ENCODE measurements around the gene VAT1L. TPM values are rescaled to one million over a fixed set of nuclear protein-coding genes. Genes with fewer than 3 reads are reported as not detected.

Gene VAT1L, protein sequence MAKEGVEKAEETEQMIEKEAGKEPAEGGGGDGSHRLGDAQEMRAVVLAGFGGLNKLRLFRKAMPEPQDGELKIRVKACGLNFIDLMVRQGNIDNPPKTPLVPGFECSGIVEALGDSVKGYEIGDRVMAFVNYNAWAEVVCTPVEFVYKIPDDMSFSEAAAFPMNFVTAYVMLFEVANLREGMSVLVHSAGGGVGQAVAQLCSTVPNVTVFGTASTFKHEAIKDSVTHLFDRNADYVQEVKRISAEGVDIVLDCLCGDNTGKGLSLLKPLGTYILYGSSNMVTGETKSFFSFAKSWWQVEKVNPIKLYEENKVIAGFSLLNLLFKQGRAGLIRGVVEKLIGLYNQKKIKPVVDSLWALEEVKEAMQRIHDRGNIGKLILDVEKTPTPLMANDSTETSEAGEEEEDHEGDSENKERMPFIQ
- total RNA-seq, result under 1 TPM in 1 of 2 donors, not detected in 1; 0.07 TPM

DNA sequence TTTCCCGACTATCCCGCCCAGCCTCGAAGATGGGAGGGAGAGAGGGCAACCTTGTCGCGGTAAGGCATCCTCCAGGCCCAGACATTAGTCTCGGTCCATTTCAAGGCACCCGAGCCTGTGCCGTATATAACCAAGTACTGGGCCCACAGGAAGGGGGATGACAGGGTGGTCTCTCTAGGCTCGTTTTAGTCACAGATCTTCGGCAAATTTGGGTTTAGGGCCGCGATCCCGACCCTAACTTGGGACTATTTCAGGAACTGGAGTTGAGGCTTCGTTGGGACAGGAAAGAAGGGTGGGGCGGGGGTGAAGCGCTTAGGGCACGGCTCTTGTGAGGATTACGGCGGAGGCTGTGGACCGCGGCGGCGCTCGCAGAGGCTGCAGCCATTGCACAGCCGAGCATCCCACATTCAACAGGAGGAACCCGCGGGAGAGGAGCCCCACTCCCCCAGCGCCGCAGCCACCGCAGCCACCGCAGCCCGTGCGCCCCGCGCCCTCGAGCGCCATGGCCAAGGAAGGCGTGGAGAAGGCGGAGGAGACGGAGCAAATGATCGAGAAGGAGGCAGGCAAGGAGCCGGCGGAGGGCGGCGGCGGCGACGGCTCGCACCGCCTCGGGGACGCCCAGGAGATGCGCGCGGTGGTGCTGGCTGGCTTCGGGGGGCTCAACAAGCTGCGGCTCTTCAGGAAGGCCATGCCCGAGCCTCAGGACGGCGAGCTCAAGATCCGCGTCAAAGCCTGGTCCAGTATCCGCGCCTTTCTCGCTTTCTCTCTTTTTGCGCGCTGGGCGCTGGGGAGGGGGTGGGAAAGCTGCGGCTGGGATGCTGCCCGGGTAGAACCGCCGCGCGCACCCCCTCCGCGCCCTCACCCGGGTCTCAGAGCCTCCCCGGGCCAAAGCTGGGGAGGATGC lies at the start of gene VAT1L:
VAT1L (plus strand) TSS at position 384 of the 904 bp plus-strand sequence; CDS start at position 503, 119 bp downstream.
- H3K9me3 Mint-ChIP-seq, result no peaks in the 10 kb centered on the region
- ATAC-seq (replicated peaks in 1 of 2) (peak; percentile 71 to 84), DNase-seq (peak; percentile 24 to 29)
- peak within 1 kb of the TSS; percentile 90 to 92 for H3K4me3 Mint-ChIP-seq
- no peak within 1 kb of the TSS for H3K27ac Mint-ChIP-seq
- H3K4me1 Mint-ChIP-seq (ENCODE audit: low read depth), result peaks cover 6% of the 10 kb centered on the region
- H3K36me3 Mint-ChIP-seq (ENCODE audit: insufficient read depth in 2 of 2), result peaks cover 0 to 2% of the 10 kb centered on the region in 2 donors
- peaks cover 56% of the 10 kb centered on the region for H3K27me3 Mint-ChIP-seq (ENCODE audit: low read depth)

- H3K27me3 Mint-ChIP-seq (ENCODE audit: low read depth), result no peaks in the 10 kb centered on the region
- H3K9me3 Mint-ChIP-seq, result peaks cover 2 to 8% of the 10 kb centered on the region in 2 donors
- peaks cover 7% of the 10 kb centered on the region for H3K4me1 Mint-ChIP-seq (ENCODE audit: low read depth)
- DNase-seq, result no peak
- no peak for ATAC-seq (replicated peaks in 1 of 2)
- H3K27ac Mint-ChIP-seq, result no peak overlapping the region
- H3K36me3 Mint-ChIP-seq (ENCODE audit: insufficient read depth in 2 of 2), result peaks cover 0 to 5% of the 10 kb centered on the region in 2 donors
- H3K4me3 Mint-ChIP-seq, result no peak overlapping the region
Measured at GRCh38 chr16:77738706-77739558, 49.4 kb upstream of the VAT1L start.

GRCh38 chr16:77739559-77739892 lies 48.8 kb upstream of the VAT1L start:
- Mint-ChIP-seq H3K27me3 (ENCODE audit: low read depth) (no peaks in the 10 kb centered on the region), H3K27ac (no peak overlapping the region), H3K4me1 (ENCODE audit: low read depth) (peaks cover 7% of the 10 kb centered on the region), H3K9me3 (peaks cover 2 to 6% of the 10 kb centered on the region in 2 donors), H3K36me3 (ENCODE audit: insufficient read depth in 2 of 2) (peaks cover 0 to 1% of the 10 kb centered on the region in 2 donors), H3K4me3 (no peak overlapping the region)
- DNase-seq (no peak), ATAC-seq (replicated peaks in 1 of 2) (no peak)

- no peaks in the 10 kb centered on the region for H3K4me1 Mint-ChIP-seq (ENCODE audit: low read depth)
- ATAC-seq (replicated peaks in 1 of 2) (no peak), DNase-seq (no peak)
- no peaks in the 10 kb centered on the region for H3K36me3 Mint-ChIP-seq (ENCODE audit: insufficient read depth in 2 of 2)
- H3K27me3 Mint-ChIP-seq (ENCODE audit: low read depth), result peaks cover 6% of the 10 kb centered on the region
- no peak overlapping the region for H3K4me3 Mint-ChIP-seq
- H3K9me3 Mint-ChIP-seq, result no peaks in the 10 kb centered on the region
- H3K27ac Mint-ChIP-seq, result no peak overlapping the region
Measured at GRCh38 chr16:77744141-77744540, 44.2 kb upstream of the VAT1L start.

DNA sequence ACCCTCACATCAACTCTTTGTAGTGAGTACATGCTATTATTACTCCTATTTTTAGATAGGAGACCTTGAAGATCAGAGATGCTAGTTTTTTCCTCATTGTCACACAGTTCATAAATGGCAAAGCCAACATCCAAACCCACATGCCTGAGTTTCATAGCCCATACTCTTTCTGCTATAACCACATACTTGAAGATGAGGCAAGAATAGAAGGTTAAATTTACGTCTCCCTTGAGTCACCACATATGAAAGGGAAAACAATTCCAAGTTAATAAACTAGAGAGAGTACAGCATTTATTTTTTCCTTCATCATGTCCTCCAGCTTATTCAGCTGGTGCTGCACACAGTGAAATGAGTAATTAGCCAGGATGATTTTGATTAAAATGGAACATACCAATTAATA lies 42.4 kb upstream of the VAT1L start:
- H3K36me3 Mint-ChIP-seq (ENCODE audit: insufficient read depth in 2 of 2), result no peaks in the 10 kb centered on the region
- ATAC-seq (replicated peaks in 1 of 2), result no peak
- DNase-seq, result no peak
- H3K4me3 Mint-ChIP-seq, result no peak overlapping the region
- H3K9me3 Mint-ChIP-seq, result no peaks in the 10 kb centered on the region
- H3K4me1 Mint-ChIP-seq (ENCODE audit: low read depth), result no peaks in the 10 kb centered on the region
- no peak overlapping the region for H3K27ac Mint-ChIP-seq
- H3K27me3 Mint-ChIP-seq (ENCODE audit: low read depth), result peaks cover 11% of the 10 kb centered on the region

- Mint-ChIP-seq H3K4me1 (ENCODE audit: low read depth) (no peaks in the 10 kb centered on the region), H3K4me3 (no peak overlapping the region), H3K9me3 (no peaks in the 10 kb centered on the region), H3K27me3 (ENCODE audit: low read depth) (peaks cover 22% of the 10 kb centered on the region), H3K36me3 (ENCODE audit: insufficient read depth in 2 of 2) (no peaks in the 10 kb centered on the region), H3K27ac (no peak overlapping the region)
- no peak for DNase-seq
- ATAC-seq (replicated peaks in 1 of 2), result no peak
Measured at GRCh38 chr16:77748421-77749005, 39.9 kb upstream of the VAT1L start.

DNA sequence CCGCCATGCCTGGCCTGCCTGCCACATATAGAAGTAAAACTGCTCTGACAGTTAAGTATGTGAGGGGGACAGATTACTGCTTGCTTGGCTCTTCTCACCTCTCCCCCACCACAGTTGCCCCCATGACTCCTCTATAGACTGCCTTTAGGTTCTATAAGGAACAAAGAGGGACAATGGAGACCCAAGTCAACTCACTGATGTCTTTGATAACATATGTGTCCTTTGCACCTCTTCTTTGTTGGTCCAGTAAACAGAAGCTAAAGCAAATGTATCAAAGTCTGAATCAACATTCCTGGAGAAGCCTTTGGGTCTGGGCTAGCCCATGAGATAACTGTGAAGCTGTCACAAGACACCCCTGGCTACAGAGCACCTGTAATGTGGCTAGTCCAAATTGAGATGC lies 38.9 kb upstream of the VAT1L start:
- Mint-ChIP-seq H3K4me1 (ENCODE audit: low read depth) (no peaks in the 10 kb centered on the region), H3K27me3 (ENCODE audit: low read depth) (peaks cover 22% of the 10 kb centered on the region), H3K27ac (no peak overlapping the region), H3K36me3 (ENCODE audit: insufficient read depth in 2 of 2) (no peaks in the 10 kb centered on the region), H3K9me3 (no peaks in the 10 kb centered on the region), H3K4me3 (no peak overlapping the region)
- ATAC-seq (replicated peaks in 1 of 2), result no peak
- DNase-seq, result no peak

GRCh38 chr16:77758046-77758445 lies 30.3 kb upstream of the VAT1L start:
- Mint-ChIP-seq H3K4me1 (ENCODE audit: low read depth) (no peaks in the 10 kb centered on the region), H3K4me3 (no peak overlapping the region), H3K9me3 (no peaks in the 10 kb centered on the region), H3K27ac (no peak overlapping the region), H3K36me3 (ENCODE audit: insufficient read depth in 2 of 2) (no peaks in the 10 kb centered on the region), H3K27me3 (ENCODE audit: low read depth) (no peaks in the 10 kb centered on the region)
- no peak for DNase-seq
- no peak for ATAC-seq (replicated peaks in 1 of 2)

- Mint-ChIP-seq H3K4me3 (no peak overlapping the region), H3K27ac (no peak overlapping the region), H3K36me3 (ENCODE audit: insufficient read depth in 2 of 2) (no peaks in the 10 kb centered on the region), H3K9me3 (no peaks in the 10 kb centered on the region), H3K27me3 (ENCODE audit: low read depth) (no peaks in the 10 kb centered on the region), H3K4me1 (ENCODE audit: low read depth) (no peaks in the 10 kb centered on the region)
- DNase-seq (no peak), ATAC-seq (replicated peaks in 1 of 2) (no peak)
Measured at GRCh38 chr16:77758508-77758907, 29.9 kb upstream of the VAT1L start.

GRCh38 chr16:77759201-77759600 lies 29.2 kb upstream of the VAT1L start:
- Mint-ChIP-seq H3K4me3 (no peak overlapping the region), H3K36me3 (ENCODE audit: insufficient read depth in 2 of 2) (no peaks in the 10 kb centered on the region), H3K4me1 (ENCODE audit: low read depth) (no peaks in the 10 kb centered on the region), H3K27me3 (ENCODE audit: low read depth) (no peaks in the 10 kb centered on the region), H3K9me3 (no peaks in the 10 kb centered on the region), H3K27ac (no peak overlapping the region)
- no peak for DNase-seq
- no peak for ATAC-seq (replicated peaks in 1 of 2)

DNA sequence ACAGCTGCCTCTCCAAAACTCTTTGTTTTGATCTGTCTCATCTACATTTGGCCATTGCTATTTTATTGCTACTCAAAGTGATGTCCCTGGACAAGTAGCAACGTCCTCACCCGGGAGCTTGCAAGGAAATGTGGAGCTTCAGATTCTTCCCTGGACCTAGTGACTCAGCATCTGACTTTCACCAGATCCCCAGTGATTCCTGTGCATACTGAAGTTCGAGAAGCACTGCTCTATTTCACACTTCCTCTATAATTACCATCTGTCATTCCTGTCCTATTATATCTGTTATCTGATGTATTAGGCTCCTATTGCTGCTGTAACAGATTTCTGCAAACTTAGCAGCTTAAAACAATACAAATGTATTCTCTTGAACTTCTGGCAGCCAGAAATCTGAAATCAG lies 28.5 kb upstream of the VAT1L start:
- Mint-ChIP-seq H3K9me3 (no peaks in the 10 kb centered on the region), H3K27me3 (ENCODE audit: low read depth) (no peaks in the 10 kb centered on the region), H3K27ac (no peak overlapping the region), H3K4me3 (no peak overlapping the region), H3K4me1 (ENCODE audit: low read depth) (no peaks in the 10 kb centered on the region), H3K36me3 (ENCODE audit: insufficient read depth in 2 of 2) (no peaks in the 10 kb centered on the region)
- DNase-seq (no peak), ATAC-seq (replicated peaks in 1 of 2) (no peak)

DNA sequence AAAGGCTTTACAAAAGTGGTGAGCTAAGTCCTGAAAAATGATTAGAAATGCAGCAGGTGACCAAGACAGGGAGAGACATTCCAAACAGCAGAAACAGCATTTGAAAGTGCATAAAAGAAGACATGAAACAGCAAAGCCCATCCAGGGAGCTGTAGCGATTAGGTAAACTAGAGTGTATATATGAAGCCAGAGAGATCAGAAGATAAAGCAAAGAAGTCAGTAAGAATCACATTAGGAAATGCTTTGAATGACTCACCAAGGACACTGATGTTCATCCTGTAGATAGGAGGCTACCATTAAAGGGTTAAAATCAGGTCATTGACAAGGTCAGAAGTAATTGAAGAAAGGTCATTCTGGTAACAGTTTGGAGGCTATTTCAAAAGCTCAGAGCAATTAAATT lies 27.6 kb upstream of the VAT1L start:
- no peak overlapping the region for H3K4me3 Mint-ChIP-seq
- no peak overlapping the region for H3K27ac Mint-ChIP-seq
- no peaks in the 10 kb centered on the region for H3K36me3 Mint-ChIP-seq (ENCODE audit: insufficient read depth in 2 of 2)
- H3K9me3 Mint-ChIP-seq, result no peaks in the 10 kb centered on the region
- DNase-seq (no peak), ATAC-seq (replicated peaks in 1 of 2) (no peak)
- H3K4me1 Mint-ChIP-seq (ENCODE audit: low read depth), result no peaks in the 10 kb centered on the region
- peaks cover 6% of the 10 kb centered on the region for H3K27me3 Mint-ChIP-seq (ENCODE audit: low read depth)

All from activated T-cell treated with anti-CD3 and anti-CD28 coated beads, Interleukin-2, amount 50 U/mL, for 72 hours (primary cell).